Sigmoid colon (tissue), 4 donors: ENCODE measurements around the gene PCDHGB5.

Experiments
- CTCF ChIP-seq, 4 experiments: fragments of 450-650 bp in 3 of 4; fragments of 200-600 bp in 1 of 4; IDR thresholded peaks; one replicate each; pipeline ENCODE4 v1.5.1; 2016 to 2019; ENCODE audit warnings: antibody characterized with exemption in 4 of 4, mild to moderate bottlenecking in 3 of 4, moderate library complexity in 2 of 4
- POLR2AphosphoS5 ChIP-seq, 4 donors: sonication (generic); formaldehyde crosslinking; IDR thresholded peaks; one replicate each; pipeline ENCODE4 v1.6.1; 2017; ENCODE audit warnings: antibody characterized with exemption in 4 of 4

GRCh38 chr5:141388661-141389060 is 9.1 kb upstream of the PCDHGB5 start:
- no peak for TF ChIP-seq POLR2AphosphoS5 (IDR thresholded peaks at IDR 0.05)
- TF ChIP-seq CTCF (IDR thresholded peaks at IDR 0.05): no peak
